ENCODE measurements around the gene AHRR.

AHRR gene

DNA sequence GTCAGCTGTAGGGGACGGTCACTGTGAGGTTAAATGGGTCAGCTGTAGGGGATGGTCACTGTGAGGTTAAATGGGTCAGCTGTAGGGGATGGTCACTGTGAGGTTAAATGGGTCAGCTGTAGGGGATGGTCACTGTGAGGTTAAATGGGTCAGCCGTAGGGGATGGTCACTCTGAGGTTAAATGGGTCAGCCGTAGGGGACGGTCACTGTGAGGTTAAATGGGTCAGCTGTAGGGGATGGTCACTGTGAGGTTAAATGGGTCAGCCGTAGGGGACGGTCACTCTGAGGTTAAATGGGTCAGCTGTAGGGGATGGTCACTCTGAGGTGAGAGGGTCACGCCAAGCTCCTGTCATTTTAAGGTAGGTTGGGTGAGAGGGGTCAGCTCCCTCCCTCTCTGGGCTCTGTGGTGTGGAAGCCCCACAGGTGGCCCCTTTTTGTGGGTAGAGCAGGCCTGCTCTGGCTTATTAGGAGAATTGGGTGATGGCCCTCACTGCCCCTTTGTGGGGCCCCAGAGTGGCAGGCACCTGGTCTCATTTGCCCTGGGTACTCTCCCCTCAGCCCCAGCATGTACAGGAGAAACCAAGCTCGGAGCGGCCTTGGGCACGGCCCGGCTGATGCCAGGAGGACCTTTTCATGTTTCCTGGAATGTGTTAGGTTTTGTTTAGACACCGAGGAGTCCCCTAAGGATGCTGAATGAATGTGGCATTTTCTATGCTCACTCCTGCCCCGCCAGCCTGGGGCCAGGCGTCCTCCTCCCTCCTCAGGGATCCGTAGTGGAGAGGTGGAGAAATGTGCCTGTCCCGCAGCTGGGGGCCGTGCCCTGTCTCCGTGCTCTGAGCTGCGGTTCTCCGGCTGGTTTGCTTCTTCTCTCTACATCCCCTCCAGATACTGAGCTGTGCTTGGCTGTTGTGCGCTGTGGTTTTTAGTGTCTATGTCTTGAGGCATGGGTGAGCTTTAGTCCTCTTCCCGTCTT, 31.4 kb downstream of the AHRR start:
- H3K36me3 ChIP-seq (ENCODE audit: insufficient read depth, low read depth, low read length), result no peaks in the 10 kb centered on the region
- H3K9me3 ChIP-seq (ENCODE audit: insufficient read depth, low read depth, low read length), result no peaks in the 10 kb centered on the region
- no peaks in the 10 kb centered on the region for H3K4me1 ChIP-seq (ENCODE audit: insufficient read depth, low read length)
- H3K4me3 ChIP-seq (ENCODE audit: low read length), result no peak overlapping the region
- no peak overlapping the region for H3K27ac ChIP-seq (ENCODE audit: low read length)
- H3K9ac ChIP-seq (ENCODE audit: low read depth, low read length), result no peak overlapping the region
- no peaks in the 10 kb centered on the region for H3K27me3 ChIP-seq (ENCODE audit: insufficient read depth, low read length)

DNA sequence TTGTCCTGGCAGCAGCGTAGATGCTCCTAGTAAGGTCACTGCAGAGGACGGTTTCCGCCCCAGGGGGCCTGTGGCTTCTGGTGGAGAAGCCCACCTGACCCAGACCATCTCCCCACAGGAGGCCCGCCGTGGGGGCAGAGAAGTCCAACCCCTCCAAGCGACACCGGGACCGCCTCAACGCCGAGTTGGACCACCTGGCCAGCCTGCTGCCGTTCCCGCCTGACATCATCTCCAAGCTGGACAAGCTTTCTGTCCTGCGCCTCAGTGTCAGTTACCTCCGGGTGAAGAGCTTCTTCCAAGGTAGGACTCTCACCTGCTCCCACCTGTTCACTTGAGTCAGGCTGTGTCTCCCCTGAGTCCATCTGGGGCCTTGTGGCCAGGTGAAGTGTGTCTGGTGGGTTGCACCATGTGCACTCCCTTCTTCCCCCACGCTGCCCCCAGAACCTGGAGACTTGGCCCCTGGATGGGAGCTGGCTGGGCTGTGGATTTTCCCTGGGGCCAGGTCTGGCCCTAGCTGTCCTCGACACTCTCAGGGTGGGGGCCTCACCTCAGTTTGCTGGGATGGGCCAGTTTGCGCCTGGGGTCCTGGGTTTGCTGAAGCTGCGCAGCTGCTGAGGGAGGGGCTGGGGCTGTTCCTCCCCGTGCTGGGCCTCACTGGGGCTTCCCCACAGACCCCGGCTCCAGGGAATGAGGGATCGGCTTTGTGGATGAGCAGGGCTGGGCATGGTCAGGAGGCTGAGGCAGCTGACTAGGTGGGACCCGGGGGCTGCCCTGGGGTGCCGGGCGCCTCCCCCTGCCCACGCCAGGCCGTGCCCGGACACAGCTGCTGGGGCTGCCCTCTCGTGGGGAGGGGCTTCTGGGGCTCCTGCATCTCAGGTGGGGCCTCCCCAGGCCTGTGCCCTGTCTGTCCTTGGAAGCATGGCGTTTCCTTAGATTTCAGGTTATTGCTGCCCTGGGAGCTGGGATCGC, 32.4 kb downstream of the AHRR start:
- no peaks in the 10 kb centered on the region for H3K4me1 ChIP-seq (ENCODE audit: insufficient read depth, low read length)
- H3K36me3 ChIP-seq (ENCODE audit: insufficient read depth, low read depth, low read length), result no peaks in the 10 kb centered on the region
- H3K9ac ChIP-seq (ENCODE audit: low read depth, low read length), result no peak overlapping the region
- no peak overlapping the region for H3K4me3 ChIP-seq (ENCODE audit: low read length)
- no peaks in the 10 kb centered on the region for H3K27me3 ChIP-seq (ENCODE audit: insufficient read depth, low read length)
- H3K9me3 ChIP-seq (ENCODE audit: insufficient read depth, low read depth, low read length), result no peaks in the 10 kb centered on the region
- H3K27ac ChIP-seq (ENCODE audit: low read length), result no peak overlapping the region

DNA sequence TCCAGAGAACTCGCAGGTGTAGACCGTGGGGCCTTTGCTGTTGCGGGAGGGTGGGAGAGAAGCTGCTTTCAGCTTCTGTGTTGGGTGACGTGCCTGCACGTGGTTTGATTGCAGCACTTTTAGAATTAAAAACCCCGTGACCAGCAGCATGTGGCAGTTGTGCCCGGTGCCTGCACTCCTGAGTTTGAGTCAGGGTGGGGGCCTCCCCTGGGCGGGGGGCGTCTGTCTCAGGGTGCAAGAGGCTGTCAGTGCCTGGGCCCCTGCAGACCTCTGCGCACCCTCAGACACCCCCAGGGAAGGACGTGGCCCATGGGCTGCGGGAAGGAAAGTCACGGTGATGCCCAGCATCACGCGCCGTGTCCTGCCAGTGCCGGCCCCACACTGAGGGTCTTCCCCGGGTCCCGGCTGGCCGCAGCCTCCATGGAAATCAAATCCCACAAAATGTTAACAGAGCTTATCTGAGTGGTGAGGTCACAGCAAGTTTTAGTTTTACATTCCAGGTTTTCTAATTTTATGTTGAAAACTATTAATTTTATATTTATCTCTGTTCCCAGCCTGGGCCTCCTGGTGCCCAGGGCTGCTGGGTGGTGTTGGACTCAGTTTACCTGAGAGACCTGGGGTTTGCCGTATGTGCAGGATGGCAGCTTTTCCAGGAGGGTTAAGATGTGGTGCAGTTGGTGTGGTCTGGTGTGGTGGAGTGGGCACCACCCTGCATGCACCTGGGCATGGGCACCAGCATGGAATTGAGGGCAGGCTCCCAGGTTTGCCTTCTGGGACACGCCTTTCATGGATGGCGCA, 33.3 kb downstream of the AHRR start:
- Histone ChIP-seq H3K36me3 (ENCODE audit: insufficient read depth, low read depth, low read length) (no peaks in the 10 kb centered on the region), H3K9me3 (ENCODE audit: insufficient read depth, low read depth, low read length) (no peaks in the 10 kb centered on the region)

DNA sequence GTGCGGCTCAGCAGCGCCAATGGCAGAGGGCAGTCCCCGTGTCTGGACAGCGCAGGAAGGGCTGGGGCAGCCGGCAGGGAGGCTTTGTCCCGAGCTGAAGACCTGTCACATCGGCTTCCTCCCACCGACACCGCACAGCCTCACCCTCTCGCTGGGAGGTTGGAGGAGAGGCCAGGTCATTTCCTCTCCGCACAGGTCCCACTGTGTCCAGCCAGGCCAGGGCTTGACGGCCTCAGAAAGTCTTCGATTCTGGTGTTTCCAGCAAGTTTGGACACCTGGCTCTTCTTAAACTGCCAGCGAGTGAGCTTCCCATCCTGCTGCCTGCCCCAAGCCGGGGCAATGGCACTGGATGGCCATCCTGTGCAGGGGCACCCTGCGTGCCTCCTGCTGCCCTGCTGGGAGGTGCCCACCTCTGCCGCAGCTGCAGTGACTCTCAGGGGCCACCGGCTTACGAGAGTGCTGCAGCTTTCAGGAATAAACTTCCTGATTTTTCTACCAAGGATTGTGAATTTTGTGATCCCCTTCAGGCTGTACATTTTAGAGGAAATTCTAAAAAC, 33.9 kb downstream of the AHRR start:
- Histone ChIP-seq H3K9me3 (ENCODE audit: insufficient read depth, low read depth, low read length) (no peaks in the 10 kb centered on the region), H3K27me3 (ENCODE audit: insufficient read depth, low read length) (no peaks in the 10 kb centered on the region), H3K4me3 (ENCODE audit: low read length) (no peak overlapping the region), H3K4me1 (ENCODE audit: insufficient read depth, low read length) (no peaks in the 10 kb centered on the region), H3K27ac (ENCODE audit: low read length) (no peak overlapping the region), H3K36me3 (ENCODE audit: insufficient read depth, low read depth, low read length) (no peaks in the 10 kb centered on the region), H3K9ac (ENCODE audit: low read depth, low read length) (no peak overlapping the region)

More for the DNA sequence above, 33.3 kb downstream of the AHRR start:
- Histone ChIP-seq H3K27ac (ENCODE audit: low read length) (no peak overlapping the region), H3K4me3 (ENCODE audit: low read length) (no peak overlapping the region), H3K9ac (ENCODE audit: low read depth, low read length) (no peak overlapping the region), H3K4me1 (ENCODE audit: insufficient read depth, low read length) (no peaks in the 10 kb centered on the region), H3K27me3 (ENCODE audit: insufficient read depth, low read length) (no peaks in the 10 kb centered on the region)

DNA sequence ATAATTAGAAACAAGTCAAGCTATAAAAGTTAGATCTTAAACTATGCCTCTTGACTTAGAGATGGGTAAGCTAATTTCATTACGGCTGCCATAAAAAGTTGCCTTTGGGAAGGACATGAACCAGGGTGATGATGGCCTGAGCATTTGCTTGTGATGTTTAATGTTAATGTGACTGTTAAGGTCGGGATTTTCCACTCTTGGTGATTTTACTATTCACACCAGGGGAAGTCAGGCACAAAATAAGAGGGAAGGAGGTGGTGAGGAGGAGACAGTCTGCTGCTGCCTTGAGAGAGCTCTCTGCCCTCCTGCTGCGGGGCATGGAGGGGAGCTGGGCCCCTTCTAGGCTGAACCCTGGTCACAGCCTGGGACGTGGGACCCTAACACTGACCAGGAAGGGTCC, 34.4 kb downstream of the AHRR start:
- no peak overlapping the region for H3K9ac ChIP-seq (ENCODE audit: low read depth, low read length)
- H3K27me3 ChIP-seq (ENCODE audit: insufficient read depth, low read length), result no peaks in the 10 kb centered on the region
- no peak overlapping the region for H3K27ac ChIP-seq (ENCODE audit: low read length)
- H3K4me3 ChIP-seq (ENCODE audit: low read length), result no peak overlapping the region
- H3K4me1 ChIP-seq (ENCODE audit: insufficient read depth, low read length), result no peaks in the 10 kb centered on the region
- H3K9me3 ChIP-seq (ENCODE audit: insufficient read depth, low read depth, low read length), result no peaks in the 10 kb centered on the region
- no peaks in the 10 kb centered on the region for H3K36me3 ChIP-seq (ENCODE audit: insufficient read depth, low read depth, low read length)

DNA sequence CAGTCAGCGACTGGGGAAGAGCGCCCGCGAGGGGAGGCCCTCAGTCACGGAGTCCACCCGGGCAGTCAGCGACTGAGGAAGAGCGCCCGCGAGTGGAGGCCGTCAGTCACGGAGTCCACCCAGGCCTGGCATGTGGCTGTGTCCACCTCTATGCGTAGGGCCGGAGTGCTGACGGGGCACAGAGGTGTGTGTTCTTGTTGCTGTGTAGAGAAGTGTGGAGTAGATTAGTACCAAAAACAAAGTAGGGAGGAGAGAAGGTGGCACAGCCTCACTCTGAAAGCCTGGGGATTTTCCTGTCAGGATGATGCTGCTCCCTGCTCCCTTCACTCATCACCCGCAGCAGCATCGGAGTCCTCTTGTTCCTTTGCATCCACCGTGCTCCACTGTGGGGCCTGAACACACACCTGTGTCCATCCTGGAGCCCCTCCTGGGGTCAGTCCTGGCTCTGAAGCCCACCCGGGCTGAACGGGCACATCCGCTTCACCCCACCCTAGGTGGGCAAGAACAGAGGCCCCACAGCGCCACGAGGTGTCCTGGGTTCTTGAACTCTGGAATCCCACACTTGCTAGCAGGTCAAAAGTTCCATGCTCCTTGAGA, 37.9 kb downstream of the AHRR start:
- H3K9me3 ChIP-seq (ENCODE audit: insufficient read depth, low read depth, low read length), result no peaks in the 10 kb centered on the region
- H3K27me3 ChIP-seq (ENCODE audit: insufficient read depth, low read length), result no peaks in the 10 kb centered on the region
- H3K9ac ChIP-seq (ENCODE audit: low read depth, low read length), result no peak overlapping the region
- no peak overlapping the region for H3K27ac ChIP-seq (ENCODE audit: low read length)
- H3K36me3 ChIP-seq (ENCODE audit: insufficient read depth, low read depth, low read length), result no peaks in the 10 kb centered on the region
- no peak overlapping the region for H3K4me3 ChIP-seq (ENCODE audit: low read length)
- H3K4me1 ChIP-seq (ENCODE audit: insufficient read depth, low read length), result no peaks in the 10 kb centered on the region

DNA sequence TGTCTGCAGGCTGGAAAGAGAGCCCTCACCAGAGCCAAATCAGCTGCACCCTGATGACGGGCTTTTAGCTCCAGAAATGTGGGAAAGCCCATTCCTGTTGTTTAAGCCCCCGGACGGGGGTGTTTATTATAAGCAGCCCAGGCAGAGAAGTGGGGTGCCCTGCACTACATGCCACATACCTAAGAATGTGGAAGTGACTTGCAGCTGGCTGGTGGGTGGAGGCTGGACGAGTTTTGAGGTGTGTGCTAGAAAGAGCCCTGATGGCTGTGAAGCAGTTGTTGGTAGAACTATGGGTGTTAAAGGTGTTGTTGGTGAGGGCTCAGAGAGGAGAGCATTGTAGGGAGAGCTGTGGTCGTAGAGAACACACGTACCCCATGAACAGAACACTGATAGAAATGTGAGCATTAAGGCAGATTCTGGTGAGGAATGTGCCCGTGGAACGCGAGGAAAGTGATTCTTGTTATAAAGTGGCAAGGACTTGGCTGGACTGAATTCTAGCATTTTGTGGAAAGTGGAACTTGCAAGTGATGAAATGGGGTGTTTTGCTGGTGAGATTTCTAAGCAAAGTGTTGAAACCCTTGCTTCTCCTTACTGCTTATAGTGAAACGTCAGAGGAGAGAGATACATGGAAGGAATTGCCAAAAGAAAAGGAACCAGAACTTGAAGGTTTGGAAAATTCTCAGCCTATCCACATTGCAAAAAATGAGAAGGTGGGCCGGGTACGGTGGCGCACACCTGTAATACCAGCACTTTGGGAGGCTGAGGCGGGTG, 38.9 kb downstream of the AHRR start:
- Histone ChIP-seq H3K9me3 (ENCODE audit: insufficient read depth, low read depth, low read length) (no peaks in the 10 kb centered on the region), H3K27ac (ENCODE audit: low read length) (no peak overlapping the region), H3K4me3 (ENCODE audit: low read length) (no peak overlapping the region), H3K27me3 (ENCODE audit: insufficient read depth, low read length) (no peaks in the 10 kb centered on the region), H3K9ac (ENCODE audit: low read depth, low read length) (no peak overlapping the region), H3K36me3 (ENCODE audit: insufficient read depth, low read depth, low read length) (no peaks in the 10 kb centered on the region), H3K4me1 (ENCODE audit: insufficient read depth, low read length) (no peaks in the 10 kb centered on the region)

DNA sequence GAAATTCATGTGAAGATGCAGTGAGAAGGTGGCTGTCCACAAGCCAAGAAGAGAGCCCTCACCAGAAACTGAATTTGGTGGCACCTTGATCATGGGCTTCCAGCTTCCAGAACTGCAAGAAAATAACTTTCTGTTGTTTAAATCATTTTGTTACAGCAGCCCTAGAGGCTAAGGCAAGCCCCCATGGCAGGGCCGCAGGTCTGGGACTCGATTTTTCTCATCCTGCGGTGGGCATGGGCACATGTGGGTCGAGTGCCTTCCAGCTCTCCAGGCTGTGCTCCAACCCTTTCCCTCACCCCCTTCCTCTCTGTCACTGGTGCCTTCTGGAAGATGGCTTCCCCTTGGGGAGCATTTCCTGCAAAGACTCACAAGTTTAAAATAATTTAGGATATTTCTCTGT, 40.7 kb downstream of the AHRR start:
- H3K4me3 ChIP-seq (ENCODE audit: low read length), result no peak overlapping the region
- H3K27ac ChIP-seq (ENCODE audit: low read length), result no peak overlapping the region
- no peaks in the 10 kb centered on the region for H3K4me1 ChIP-seq (ENCODE audit: insufficient read depth, low read length)
- H3K36me3 ChIP-seq (ENCODE audit: insufficient read depth, low read depth, low read length), result no peaks in the 10 kb centered on the region
- H3K9me3 ChIP-seq (ENCODE audit: insufficient read depth, low read depth, low read length), result no peaks in the 10 kb centered on the region
- no peak overlapping the region for H3K9ac ChIP-seq (ENCODE audit: low read depth, low read length)
- H3K27me3 ChIP-seq (ENCODE audit: insufficient read depth, low read length), result no peaks in the 10 kb centered on the region

DNA sequence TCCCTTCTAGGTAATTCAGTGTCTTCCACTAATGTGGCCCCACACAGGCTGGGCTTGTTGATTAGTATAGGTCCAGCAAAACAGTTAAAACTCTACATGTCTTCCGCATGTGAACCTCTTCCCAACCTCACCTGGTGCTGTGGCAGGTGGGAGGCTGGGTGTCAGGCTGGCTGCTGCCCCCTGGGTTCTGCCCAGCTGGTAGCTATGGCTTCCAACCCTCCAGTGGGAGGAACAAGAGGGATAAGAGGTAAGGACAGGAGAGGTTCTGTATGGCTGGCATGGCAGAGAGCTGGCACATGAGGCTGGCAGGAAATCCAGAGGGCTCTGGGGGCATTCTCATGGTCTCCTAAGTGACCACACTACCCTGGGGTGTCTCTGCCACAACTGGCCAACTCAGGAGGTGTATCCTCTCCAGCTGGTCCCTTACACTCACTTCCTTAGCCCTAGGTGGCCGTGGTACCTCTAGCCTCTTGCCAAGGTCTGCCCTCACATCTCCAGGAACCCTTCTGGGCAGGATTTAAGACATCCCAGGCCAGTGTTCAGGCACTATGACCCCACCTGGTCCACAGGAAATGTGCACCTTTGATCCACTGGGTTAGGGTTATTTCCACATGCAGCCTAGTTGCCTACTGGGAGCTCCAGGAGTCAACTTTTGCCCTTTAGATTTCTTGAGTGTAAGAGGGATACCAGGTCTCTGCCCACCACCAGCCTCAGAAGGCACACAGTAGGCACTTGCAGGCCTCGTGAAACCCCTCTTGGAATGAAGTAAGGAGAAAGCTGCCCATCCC, 41.7 kb downstream of the AHRR start:
- no peak overlapping the region for H3K4me3 ChIP-seq (ENCODE audit: low read length)
- peaks cover under 1% of the 10 kb centered on the region; the same call in 1 of the 2 replicates for H3K4me1 ChIP-seq (ENCODE audit: insufficient read depth, low read length)
- no peak overlapping the region for H3K27ac ChIP-seq (ENCODE audit: low read length)
- no peaks in the 10 kb centered on the region for H3K9me3 ChIP-seq (ENCODE audit: insufficient read depth, low read depth, low read length)
- no peaks in the 10 kb centered on the region for H3K27me3 ChIP-seq (ENCODE audit: insufficient read depth, low read length)
- no peak overlapping the region for H3K9ac ChIP-seq (ENCODE audit: low read depth, low read length)
- no peaks in the 10 kb centered on the region for H3K36me3 ChIP-seq (ENCODE audit: insufficient read depth, low read depth, low read length)

DNA sequence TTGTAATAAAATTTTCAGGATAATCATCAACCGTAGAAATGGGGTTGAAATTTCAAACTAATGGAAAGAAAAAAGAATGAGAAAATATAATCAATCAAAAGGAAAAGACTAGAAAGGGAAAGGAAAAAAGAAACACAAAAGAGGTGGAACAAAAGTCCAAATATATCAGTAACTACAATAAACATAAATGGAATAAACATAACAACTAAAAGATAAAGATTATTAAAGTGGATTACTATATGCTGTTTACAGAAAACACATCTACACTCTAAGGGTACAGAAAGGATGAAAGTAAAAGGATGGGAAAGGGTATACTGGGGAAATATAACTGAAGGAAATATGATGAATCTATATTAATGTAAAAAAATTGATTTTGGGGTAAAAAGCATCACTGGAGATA, 43.0 kb downstream of the AHRR start:
- H3K27ac ChIP-seq (ENCODE audit: low read length), result no peak overlapping the region
- H3K36me3 ChIP-seq (ENCODE audit: insufficient read depth, low read depth, low read length), result no peaks in the 10 kb centered on the region
- no peak overlapping the region for H3K4me3 ChIP-seq (ENCODE audit: low read length)
- H3K9ac ChIP-seq (ENCODE audit: low read depth, low read length), result no peak overlapping the region
- no peaks in the 10 kb centered on the region for H3K9me3 ChIP-seq (ENCODE audit: insufficient read depth, low read depth, low read length)
- peaks cover 3% of the 10 kb centered on the region; the same call in 1 of the 2 replicates for H3K4me1 ChIP-seq (ENCODE audit: insufficient read depth, low read length)
- H3K27me3 ChIP-seq (ENCODE audit: insufficient read depth, low read length), result peaks cover 1% of the 10 kb centered on the region; the same call in 1 of the 2 replicates

All from iPS-20b (cell line).